GM21528 (cell line): Measurements from ENCODE around the gene SPON2.

Experiments
- ATAC-seq: cut with Tn5 transposase; IDR thresholded peaks from one replicate; pipeline ENCODE4 v1.9.1; 2021; ENCODE audit warnings: mild to moderate bottlenecking, moderate library complexity; ENCODE audit not compliant: unreplicated experiment, low FRiP score

Gene SPON2

DNA sequence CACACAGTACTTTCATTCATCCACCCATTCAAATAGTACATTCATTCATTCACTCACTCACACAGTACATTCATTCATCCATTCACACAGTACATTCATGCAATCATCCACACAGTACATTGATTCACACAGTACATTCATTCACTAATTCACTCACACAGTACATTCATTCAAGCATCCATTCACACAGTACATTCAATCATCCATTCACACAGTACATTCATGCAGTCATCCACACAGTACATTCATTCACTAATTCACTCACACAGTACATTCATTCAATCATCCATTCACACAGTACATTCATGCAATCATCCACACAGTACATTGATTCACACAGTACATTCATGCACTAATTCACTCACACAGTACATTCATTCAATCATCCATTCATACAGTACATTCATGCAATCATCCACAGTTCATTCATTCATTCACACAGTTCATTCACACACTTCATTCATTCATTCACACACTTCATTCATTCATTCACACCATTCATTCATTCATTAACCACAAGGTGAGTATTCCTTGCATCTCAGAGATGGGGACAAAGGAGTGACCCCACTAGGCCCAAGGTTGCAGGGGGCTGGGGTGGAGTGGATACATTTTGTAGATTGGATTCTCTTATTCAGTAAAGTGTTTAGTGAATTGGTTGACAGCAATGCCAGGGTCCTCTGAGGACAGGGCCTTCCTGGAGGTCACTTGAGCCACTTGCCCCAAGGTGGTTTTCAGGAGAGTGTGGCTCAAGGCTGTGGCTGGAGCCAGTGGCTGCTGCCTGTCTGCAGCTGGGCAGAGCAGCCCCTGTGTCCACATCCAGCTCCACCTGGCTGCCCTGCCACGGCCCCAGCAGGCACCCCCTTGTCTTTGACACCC, 4.3 kb upstream of the SPON2 start:
- ATAC-seq, result no peak

DNA sequence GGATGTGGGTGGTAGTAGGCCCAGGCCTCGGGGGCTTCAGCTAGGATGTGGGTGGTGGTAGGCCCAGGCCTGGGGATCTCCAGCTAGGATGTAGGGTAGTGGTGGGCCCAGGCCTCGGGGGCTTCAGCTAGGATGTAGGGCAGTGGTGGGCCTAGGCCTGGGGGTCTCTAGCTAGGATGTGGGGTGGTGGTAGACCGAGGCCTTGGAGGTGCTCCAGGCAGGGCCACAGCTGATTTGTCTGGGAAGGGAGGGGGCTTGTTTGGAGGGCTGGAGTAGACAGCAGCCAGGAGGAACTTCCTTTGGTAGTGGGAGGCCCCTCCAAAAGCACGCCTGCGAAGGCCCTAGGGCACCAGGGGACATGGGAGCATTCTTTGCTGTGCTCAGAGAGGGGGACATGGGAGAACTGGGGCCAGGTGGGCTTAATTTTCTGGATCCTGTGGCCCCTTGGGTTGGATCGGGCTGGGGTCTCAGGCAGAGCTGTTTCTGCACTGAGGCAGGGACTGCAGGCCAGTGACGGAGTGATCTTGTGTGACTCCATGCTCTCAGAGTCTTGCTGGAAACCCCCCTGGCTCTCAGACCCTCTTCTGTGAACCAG, 3.3 kb upstream of the SPON2 start:
- no peak for ATAC-seq

GRCh38 chr4:1174941-1175634, 2.7 kb upstream of the SPON2 start:
- no peak for ATAC-seq

GRCh38 chr4:1172971-1173757, 781 bp upstream of the SPON2 start:
- ATAC-seq, result no peak

DNA sequence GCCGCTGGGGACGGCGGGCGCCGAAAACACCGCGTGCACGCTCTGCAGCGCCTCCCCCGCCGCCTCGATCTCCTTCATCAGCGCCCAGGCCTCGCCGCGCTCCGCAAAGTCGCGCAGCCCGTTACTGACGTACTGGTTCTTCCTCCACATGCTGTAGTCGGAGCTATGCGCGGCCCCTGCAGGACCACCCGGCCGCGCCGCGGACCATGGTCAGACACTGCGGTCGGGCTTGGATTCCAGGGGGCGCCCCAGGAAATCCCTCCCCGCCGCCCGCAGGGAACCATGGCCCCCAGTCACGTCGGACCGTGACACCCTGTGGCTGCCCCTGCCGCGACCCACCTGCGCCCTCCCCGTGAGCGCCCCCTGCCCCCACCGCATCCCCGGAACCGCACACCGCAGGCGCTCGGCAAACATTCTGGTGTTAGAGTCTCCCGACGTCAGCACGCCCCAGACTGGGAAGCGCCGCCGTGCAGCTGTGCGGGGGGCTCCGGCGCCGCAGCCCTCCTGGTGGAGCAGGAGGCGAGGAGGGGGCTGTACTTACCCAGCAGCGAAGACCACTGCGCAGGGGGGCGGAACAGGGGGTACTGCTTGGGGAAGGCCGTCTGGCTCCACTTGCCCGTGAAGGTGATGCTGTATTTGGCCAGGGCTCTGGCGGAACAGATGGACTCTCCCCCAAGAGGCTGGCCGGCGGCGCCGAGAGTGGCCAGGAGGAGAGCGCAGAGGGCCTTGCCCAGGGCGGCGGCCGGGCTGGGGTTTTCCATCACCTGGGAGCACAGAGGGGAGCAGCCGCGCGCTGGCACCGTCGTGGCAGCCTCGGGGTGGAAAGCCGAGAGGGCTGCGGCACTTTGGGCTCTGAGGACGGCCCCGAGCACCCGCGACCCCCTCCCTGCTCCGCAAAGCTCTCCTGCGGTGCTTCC, 814 bp downstream of the SPON2 start:
- no peak for ATAC-seq

DNA sequence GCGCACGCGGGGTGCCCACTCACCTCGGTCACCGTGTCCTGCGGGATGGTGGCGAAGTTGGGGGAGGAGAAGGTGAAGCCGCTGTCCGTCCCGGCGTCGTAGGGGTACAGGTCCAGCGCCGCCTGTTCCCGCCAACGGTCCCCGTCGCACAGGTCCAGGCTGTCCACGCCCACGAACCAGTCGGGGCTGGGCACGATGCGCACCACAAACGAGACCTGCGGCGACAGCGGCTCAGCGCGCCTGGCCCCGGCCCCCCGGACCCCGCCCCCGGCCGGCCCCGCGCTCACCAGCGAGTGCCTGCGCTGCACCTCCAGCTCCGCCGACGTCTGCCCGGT, 1.4 kb downstream of the SPON2 start:
- no peak for ATAC-seq

GRCh38 chr4:1170156-1170975, 2.0 kb downstream of the SPON2 start:
- ATAC-seq, result no peak

DNA sequence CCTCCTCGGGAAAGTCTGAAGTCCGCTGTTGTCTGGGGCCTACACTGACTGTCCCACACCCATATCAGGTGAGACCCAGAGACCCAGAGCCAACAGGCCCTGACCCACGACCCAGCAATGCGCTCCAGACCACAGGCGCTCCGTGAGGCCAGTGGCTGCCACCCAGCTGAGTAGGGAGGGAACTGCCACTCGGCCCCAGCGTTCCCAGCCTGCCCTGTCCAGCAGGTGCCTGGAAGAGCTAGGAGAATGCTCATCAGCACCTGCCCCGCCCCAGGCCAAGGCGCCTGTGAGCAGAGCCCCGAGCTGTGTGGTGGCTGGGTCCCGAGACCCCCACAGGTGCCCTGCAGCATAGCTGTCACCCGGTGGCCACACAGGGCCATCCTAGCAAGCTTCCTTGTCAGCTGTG, 2.7 kb downstream of the SPON2 start:
- no peak for ATAC-seq

- ATAC-seq, result no peak
Measured at GRCh38 chr4:1169171-1169671, 3.2 kb downstream of the SPON2 start.

- ATAC-seq, result no peak
Measured at GRCh38 chr4:1168191-1169101, 3.9 kb downstream of the SPON2 start.

- ATAC-seq, result peak; percentile 87
Measured at GRCh38 chr4:1167244-1167949, 5.0 kb downstream of the SPON2 start.

- no peak for ATAC-seq
Measured at GRCh38 chr4:1166509-1167243, 5.7 kb downstream of the SPON2 start.

GRCh38 chr4:1164956-1165545, 7.3 kb downstream of the SPON2 start:
- ATAC-seq, result no peak

DNA sequence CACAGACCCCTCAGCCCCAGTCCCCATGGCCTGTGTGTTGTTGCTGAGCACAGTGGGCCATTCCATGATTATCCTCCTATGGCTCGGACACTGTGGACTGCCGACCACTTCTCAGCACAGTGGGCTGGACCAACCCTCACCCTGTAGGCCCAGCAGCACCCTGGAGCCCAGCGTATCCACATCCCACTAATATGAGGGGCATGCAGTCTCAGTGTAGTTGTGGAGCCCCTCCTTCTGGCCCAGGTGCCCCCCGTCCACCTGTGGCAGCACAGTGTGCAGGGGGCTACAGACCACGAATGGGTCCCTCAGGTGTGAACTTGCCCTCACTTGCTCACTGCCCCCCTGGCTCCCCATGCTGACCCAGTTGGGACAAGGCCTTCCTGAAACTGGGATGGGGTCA, 7.9 kb downstream of the SPON2 start:
- no peak for ATAC-seq

DNA sequence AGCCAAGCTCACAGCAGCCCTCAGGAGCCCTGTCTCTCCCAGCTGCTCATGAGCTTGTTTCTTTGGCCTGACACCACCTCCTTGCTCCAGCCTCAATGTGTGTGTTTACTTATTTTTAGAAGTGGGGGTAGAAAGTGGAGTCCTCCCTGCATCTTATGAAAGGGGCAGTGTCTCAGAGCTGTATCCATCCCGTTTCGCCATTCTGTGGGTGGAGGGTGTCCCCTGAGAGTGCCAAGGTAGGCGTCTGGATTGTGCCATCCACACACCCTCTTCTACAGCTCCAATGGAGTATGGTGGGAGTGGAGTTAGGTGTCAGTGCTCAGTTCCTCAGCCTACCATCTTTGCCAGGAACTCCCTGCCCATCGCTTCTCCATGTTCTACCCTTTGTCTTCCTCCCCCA, 8.3 kb downstream of the SPON2 start:
- no peak for ATAC-seq

- ATAC-seq, result no peak
Measured at GRCh38 chr4:1160351-1160750, 12.0 kb downstream of the SPON2 start.
